Measurements from ENCODE around the gene CCDC69.
"Not testable (repeated sequence)": the region's sequence is repeated elsewhere in the genome, so short reads cannot be mapped to it uniquely, and the experiment has no call there.

The CCDC69 gene

GRCh38 chr5:151239237-151239861 is 15.5 kb upstream of the CCDC69 start:
- peak overlapping the region; percentile 7 for H3K4me3 ChIP-seq (ENCODE audit: low read length)
- peak; percentile 87 for TF ChIP-seq CTCF (conservative IDR thresholded peaks at IDR 0.05; ENCODE audit: low read length)
- DNase-seq (ENCODE audit: low read depth): peak; percentile 71

- no peak for TF ChIP-seq CTCF (conservative IDR thresholded peaks at IDR 0.05; ENCODE audit: low read length)
- no peak overlapping the region for H3K4me3 ChIP-seq (ENCODE audit: low read length)
- no peak for DNase-seq (ENCODE audit: low read depth)
Measured at GRCh38 chr5:151238303-151238741, 14.4 kb upstream of the CCDC69 start.

GRCh38 chr5:151237685-151238084 is 13.8 kb upstream of the CCDC69 start:
- no peak for DNase-seq (ENCODE audit: low read depth)
- H3K4me3 ChIP-seq (ENCODE audit: low read length): no peak overlapping the region
- no peak for TF ChIP-seq CTCF (conservative IDR thresholded peaks at IDR 0.05; ENCODE audit: low read length)

GRCh38 chr5:151236888-151237287 is 13.0 kb upstream of the CCDC69 start:
- no peak overlapping the region for H3K4me3 ChIP-seq (ENCODE audit: low read length)
- no peak for TF ChIP-seq CTCF (conservative IDR thresholded peaks at IDR 0.05; ENCODE audit: low read length)
- DNase-seq (ENCODE audit: low read depth): no peak

GRCh38 chr5:151235239-151235571 is 11.3 kb upstream of the CCDC69 start:
- H3K4me3 ChIP-seq (ENCODE audit: low read length); DNase-seq (ENCODE audit: low read depth): not testable (repeated sequence)

- peak; percentile 47 for DNase-seq (ENCODE audit: low read depth)
- no peak overlapping the region for H3K4me3 ChIP-seq (ENCODE audit: low read length)
- no peak for TF ChIP-seq CTCF (conservative IDR thresholded peaks at IDR 0.05; ENCODE audit: low read length)
Measured at GRCh38 chr5:151234476-151235238, 10.8 kb upstream of the CCDC69 start.

GRCh38 chr5:151233616-151234085 is 9.8 kb upstream of the CCDC69 start:
- no peak for DNase-seq (ENCODE audit: low read depth)
- no peak overlapping the region for H3K4me3 ChIP-seq (ENCODE audit: low read length)

More at GRCh38 chr5:151233616-151234085, 9.8 kb upstream of the CCDC69 start:
- TF ChIP-seq CTCF (conservative IDR thresholded peaks at IDR 0.05; ENCODE audit: low read length): no peak
